Activated CD4-positive, alpha-beta T cell treated with anti-CD3 and anti-CD28 coated beads for 48 hours (primary cell): ENCODE measurements around the gene PPP1R36.
"Not testable (repeated sequence)": the region's sequence is repeated elsewhere in the genome, so short reads cannot be mapped to it uniquely, and the experiment has no call there.

Source experiments
- DNase-seq: peaks from one replicate; pipeline ENCODE4 v3.0.0-alpha.2; 2020

PPP1R36 gene, protein sequence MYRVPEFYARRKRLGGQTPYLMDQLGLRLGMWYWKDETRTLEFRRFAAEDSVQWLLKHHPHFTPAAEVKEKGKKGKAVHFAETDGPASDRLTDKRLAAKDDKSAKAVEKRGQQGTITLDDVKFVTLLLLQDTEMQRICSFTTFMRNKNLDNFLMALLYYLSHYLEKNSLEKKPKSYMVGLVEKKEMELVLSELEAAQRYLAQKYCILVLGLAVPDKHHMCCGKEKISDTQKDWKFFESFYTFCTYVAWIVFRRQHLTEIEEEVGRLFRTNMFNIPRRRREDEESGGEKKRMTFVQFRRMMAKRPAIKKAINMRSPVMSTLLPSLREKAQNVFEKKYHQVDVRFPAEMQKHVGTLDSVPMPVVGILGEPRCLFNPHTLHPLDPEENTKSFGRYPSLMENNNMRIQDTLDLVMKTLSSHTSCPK

DNA sequence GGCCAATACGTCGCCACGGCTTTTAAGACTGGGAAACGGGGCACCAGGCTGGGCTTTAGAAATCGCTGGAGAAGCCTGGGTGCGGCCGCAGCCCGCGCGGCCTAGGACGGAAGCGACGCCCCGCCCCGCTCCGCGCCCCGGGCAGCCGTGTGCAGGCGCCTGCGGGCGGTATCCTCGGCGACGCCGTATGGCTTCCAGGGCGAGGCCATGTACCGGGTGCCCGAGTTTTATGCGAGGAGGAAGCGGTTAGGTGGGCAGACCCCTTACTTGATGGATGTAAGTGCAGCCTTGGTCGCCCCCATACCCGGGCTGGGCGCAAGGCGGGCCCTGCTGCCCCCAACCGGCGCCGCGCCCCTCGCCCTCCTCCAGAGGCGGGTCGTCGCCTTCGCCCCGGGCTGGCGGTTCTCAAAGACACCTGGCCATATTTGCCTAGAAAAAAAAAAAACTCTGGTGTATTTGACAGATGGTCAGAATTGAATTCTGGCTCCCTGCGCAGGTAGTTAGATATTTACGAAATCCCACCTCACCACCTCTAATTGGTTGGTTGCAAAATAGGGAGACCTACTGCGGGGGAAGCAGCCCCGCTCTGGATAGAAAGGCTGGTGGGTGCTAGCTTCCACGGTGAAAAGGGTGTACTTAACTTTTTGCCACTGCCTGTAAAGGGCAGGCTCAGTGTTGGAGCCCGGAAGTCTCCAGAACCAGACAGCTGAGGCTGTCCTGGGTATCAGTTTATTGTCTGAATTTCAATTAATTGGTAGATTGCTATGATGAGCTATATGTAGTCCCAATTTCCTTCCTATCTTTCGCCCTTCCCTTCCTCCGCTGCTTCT, at the start of gene PPP1R36:
TSS of gene PPP1R36 (plus strand) at position 171 of the 830 bp plus-strand sequence. CDS start at position 208, 37 bp downstream.
- DNase-seq, result peak; percentile 57

DNA sequence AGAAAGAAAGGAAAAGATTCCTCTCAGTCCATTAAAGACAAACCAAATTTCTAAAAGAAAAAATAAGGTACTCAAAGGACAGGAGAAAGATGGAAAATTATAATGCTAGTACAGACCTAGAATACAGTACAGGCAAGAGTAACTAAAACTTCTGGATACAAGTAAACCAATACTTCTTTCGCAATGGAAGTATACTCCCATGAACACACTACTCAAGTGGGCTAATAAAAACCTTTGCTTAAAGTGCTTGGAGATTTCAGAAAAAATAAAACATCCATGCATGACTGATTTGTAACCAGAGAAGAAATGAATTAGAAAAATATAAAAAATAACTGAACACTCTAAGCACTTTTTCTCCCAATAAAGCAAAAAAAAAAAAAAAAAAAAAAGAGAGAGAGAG, 49.7 kb upstream of the PPP1R36 start:
- DNase-seq, result no peak

DNA sequence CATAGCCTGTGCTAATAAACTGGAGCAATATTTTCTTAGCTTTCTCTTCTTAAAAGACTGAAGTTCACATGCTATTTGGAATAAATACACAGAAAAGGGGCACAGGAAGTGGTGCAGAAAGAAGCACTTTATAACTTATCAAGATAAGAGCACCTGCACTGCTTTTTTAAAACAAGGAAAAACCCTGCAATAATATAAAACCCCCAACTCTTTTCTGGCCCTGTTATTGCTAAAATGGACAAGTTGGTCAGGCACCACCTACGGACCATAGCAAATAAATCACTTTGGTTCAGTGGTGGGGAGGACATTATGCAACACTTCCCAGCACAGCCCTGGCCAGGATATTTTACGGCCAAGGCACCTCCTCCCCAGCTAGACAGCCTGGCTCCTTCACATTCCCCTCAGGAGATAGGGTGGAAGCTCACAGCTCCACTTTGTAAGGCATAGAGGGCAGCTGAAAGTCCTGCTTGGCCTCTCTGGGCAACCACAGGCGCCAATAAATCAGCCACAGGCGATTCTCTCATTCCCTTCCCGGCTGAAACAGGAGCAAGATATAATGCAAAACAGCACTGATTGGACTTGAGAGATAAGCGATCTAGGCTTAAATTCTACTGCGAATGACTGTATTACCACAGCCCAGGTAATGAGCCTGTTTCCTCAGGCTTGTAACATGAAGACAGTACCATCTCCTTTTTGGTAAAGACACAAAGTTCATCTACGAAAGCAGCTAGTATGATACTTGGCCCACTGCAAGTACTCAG, 48.2 kb upstream of the PPP1R36 start:
- peak; percentile 8 for DNase-seq

DNA sequence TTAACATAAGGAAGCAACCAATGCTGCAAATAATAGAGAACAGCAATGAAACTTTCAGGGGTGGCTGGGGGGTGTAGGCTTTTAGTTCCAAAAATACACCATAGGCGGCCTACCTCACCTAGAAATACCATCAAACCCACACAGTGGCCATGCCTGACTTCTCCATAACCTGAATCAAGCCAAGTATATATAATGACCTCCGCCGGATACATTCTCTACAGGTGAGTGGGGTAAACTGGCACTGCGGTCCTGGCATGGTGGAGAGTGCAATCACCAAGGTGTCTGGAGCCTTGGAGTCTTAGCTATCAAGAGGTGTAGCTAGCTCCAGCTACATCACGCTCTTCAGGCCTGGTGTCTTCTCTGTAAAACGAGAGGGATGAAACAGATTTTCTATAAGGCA, 47.3 kb upstream of the PPP1R36 start:
- DNase-seq, result peak; percentile 17

DNA sequence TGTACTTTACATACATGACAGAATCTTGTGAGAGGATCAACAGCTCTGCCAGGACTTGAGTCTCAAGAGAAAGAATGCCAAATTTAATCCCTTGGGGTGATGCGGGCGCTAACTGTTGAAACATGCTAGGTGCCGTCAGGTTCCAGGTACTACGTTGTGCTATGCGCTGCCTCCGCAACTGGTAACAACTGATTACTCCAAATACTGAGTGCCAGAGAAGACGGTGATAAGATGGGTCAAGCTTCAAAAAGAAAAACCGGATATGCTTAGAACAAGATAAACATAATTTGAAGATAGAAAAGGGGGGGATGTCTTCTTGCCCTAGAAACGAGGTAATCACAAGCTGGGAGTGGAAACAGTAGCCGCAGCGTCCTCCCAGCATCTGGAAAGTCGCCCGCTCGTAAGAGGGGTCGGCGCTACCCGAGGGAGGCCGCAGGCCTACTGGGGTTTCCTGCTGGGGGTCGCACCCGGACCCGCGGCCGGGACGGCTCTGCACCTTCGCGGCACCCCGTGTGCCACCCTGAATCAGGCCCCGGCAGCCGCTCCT, 46.8 kb upstream of the PPP1R36 start:
- DNase-seq, result peak; percentile 23

DNA sequence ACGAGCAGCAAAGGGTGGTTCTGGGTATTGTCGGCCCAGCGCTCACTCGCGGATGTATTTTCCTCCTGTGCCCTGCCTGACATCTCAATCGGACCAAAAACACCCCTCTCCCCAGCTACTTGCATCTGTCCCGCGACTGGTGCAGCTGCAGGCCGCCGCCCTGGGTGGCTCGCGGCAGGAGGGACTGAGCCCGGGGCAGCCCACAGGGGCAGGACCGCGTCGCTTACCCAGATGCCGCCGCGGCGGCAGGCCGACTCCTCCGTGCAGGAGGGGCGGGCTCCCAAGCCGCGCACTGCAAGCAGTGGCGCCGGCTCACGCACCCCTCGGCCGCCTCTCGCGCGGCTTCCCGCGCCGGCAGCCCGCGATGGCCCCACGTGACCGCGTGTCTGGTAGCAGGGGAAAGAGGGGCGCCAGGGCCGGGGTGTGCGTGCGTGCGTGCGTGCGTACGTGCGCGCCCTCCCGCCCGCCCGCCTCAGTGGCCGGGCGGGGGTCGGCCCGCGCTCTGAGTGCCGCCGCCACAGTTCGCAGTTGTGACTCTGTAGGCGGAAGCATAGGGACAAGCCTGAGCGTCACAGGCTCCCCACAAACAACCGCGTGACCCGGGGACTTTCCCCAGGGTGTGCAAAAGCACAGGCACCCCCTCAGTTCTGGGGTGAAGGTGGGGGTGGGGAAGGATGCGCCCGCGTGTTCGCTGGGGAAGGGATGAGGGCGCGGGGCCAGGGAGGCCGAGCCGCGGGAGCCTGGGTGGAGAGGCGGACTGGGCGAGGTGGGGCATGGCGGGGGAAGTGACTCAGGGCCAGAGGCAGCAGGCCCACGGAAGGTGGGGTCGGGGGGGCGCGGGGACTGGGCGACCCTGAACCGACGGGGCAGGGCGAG, 46.1 kb upstream of the PPP1R36 start, which contains the start of gene ZBTB25:
TSS of gene ZBTB25 (minus strand) at position 405 of the 876 bp plus-strand sequence. CDS start 13,305 bp downstream, outside the sequence.
- peak; percentile 94 for DNase-seq

DNA sequence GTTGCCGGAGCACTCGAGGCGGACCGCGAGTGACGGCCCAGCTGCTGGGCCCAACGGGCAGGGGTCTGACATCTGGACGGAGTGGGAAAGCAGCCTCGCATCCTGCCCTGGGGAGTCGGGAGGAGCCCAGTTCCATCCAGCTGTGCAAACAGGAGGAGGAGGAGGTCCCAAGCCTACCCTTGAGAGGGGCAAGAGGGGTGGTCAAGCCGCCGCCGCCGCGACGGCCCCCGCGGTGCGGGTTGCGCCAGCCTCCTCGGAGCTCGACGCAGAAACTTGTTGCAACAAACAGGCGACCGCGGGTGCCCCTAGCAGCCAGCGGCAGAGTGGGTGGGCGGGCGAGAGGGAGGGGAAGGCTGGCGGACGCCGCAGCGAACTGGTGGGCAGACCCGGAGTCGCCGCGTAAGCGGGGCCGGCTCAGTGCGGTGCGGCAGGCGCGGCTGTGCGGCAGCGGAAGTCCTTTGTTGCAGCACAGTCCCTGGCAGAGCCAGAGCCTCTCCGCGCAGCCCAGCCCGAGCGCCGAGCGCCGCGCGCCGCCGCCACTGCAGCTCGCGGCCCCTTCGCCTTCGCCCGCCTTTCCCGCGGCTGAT, 45.4 kb upstream of the PPP1R36 start, which contains the start of gene ZBTB1:
TSS of gene ZBTB1 (plus strand) at position 461 of the 587 bp plus-strand sequence. CDS start 16,735 bp downstream, outside the sequence.
- peak; percentile 90 for DNase-seq

DNA sequence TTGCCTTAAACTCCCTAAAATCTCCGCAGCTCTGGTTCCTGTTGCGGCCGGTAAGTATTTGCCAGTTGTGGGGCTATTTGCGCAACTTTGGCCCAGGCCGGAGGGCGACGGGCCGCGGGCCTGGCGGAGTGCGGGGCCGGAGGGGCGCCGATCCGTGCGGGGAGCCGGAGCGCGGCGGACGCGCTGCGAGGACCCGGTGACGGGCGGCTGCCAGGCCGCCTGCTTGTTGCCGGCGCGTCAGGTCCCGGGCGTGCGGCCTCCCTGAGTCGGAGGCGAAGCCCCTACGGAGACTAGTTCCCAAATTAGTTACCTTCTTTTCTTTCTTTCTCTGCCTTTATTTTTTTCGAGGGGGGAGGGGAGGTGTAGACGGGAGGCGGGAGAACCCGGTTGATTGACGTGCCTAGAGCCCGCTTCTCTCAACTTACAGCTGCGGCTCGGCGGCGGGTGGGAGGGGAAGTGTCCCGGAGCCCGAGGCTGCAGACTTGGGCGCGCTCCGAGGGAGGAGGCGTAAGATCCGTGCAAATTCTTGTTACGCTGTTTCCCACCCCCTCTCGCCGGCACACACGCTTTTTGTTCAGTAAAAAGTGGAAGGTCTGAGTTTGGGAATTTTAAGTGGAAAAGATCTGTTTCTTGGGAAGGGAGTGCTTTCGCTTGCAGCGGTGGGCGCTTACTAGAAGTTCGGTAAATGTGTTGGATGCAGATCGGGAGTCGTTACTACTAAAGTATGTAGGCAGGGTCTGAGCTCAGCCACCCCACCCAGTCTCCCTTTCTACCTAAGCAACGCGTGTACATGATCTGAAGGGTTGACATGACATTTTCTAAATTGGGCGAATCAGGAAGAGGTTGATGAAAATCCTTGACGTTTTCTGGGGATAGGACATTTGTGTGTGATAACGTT, 44.6 kb upstream of the PPP1R36 start:
- peak; percentile 91 for DNase-seq

DNA sequence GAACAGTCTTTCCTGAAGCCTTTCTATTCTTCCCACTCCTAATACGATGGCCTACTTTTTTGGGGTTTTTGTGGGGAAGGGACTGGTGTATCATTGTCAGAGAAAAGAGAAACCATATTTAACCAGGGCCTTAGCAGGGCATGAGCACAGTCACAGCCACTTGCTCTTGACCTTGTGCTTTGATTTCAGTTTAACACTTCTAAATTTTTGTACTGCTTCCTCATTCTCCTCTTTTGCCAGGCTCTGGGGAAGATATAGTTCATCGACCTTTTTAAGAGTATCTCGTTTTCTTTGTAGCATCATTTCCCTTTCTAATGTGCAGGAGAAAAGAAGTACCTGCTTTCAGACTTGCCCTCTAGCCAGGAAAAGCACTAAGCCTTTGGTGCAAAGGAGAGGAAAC, 43.0 kb upstream of the PPP1R36 start:
- DNase-seq, result no peak

DNA sequence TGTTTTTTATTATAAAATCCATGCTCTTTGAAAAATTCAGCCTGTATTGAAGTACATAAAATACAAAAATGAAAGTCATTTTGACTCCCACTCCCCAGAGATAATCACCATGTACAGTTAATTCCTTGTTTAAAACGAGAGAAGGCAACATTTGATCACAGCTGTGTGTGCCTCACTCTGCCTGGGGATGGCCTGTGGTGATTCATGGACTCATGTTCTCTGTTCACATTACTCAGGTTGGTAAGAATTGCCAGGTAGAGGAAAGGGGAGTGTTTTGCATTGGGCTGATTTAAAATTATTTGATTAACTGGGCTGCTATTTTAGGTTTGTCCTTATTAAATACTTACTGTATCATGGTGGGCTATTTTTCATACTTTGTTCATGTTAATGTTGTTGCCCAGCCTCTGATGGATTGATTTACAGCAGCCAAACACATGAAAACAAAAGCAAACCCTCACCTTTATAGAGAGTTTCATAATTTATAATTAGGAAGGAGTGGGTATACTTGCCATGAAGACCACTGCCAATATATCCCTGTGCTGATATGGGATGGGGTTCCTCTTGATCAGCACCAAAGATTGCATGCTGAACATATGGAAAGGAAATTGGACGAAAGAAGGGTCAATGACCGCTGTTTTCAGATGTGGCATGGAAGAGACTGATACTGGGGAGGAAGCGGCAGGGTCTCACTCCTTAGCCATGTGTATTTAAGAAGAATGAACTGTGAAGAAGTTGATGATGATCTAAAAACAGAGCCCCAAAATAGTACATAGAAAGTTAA, 42.2 kb upstream of the PPP1R36 start:
- peak; percentile 64 for DNase-seq

DNA sequence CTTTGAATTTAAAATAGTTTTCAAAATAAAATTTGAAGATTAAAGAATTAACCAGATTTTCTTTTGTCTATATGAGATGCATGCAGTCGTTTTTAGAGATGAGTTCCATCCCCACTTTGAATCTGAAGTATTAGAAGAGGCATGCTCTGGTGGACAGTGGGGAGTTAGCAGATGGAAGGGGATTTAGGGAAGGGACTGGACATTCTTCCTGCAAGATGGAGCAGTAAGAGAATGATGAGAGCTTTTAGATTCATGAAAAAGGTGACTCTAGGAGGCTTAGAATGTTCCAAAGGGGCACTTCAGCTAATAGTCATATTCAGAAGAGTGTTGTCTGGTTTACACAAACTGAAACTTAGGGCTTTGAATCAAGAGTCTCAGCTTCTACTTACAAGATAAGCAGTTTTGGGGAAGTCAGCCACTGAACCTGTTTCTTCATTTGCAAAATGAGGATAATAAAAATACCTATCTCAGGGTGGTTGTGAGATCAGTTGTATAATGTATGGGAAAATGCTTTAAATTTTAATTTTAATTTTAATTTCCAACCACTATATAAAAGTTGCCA, 41.5 kb upstream of the PPP1R36 start:
- DNase-seq, result no peak

DNA sequence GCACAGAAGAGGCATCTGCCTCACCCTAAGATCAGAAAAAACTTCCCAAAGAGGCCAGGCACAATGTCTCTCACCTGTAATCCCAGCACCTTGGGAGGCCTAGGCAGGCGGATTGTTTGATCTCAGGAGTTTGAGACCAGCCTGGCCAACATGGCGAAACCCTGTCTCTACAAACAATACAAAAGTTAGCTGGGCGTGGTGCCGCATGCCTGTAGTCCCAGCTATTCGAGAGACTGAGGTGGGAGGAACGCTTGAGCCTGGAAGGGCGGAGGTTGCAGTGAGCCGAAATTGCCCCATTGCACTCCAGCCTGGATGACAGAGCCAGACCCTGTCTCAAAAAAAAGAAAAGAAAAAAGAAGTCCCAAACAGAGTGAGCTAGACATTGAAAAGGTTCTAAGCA, 40.7 kb upstream of the PPP1R36 start:
- DNase-seq, result no peak

DNA sequence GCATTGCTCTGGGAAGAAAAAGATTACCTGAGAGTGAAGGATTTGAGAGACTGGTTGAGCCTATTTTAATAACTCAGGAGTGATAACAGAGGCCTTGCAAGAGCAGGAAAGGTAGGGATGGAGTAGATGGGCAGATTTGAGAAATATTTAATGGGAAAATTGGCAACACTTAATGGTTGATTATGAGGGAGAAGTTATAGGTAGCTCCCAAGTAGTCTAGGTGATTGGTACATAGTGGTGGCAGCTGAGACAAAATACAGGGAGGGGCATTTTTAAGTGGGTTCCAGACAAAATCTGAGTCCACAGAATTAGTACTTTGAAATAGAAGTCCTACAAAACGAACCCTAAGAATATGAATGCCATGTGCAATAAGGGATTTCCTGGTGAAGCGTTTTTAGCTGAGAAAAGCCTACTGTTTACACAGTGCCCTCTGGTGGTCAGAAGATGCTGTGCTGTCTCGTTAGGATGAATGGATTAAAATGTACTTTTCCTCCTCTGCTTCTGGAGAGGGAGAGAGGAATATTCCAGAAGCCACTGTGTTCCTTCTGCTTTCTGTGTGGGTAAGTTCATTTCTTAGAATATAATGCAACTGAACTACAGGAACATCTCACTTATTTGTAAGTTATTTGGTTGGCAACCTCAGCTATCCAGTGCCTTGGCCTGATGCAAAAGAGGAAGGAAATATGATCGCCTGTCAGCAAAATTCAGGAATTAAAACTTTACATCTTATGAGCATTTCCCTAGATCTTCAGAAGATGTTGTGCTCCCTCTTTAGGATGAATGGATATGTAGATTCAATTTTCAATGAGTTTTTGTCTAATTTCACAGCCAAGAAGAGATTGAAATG, 38.7 kb upstream of the PPP1R36 start:
- DNase-seq, result peak; percentile 73

DNA sequence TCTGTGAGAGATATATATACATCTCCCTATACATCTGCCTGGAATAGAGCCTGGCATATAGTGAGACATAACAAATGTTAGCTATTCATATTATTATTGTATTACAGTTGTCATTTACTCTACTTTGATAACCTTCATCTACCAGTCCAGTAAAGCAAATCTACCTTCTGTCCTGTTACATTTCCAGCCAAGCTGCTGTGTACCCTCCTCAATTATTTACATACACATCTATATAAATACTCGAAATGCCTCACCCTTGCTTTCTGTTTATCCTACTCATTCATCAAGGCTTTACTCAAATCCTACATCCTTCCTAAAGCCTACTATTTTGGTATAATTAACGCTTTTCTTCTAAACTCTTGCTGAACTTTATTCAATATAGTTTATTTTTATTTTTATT, 36.5 kb upstream of the PPP1R36 start:
- DNase-seq, result no peak

DNA sequence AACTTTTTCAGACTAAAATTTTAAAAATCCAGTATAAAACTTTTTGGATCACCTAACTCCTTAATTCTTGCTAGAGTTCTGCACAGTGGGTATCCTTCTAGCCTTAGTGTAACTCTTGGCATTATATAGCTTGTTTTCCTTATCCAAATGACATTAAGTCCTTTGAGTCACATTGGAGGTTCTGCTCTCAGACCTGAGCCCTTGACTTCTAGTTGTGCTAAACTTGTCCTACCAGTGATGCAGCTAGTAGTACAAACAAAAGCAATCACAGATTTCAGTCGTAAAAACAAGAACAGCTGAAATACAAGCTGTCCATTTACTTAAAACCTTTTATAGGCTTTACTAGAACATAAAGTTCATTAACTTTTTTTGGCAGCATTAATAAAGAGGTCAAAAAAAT, 34.7 kb upstream of the PPP1R36 start:
- no peak for DNase-seq

DNA sequence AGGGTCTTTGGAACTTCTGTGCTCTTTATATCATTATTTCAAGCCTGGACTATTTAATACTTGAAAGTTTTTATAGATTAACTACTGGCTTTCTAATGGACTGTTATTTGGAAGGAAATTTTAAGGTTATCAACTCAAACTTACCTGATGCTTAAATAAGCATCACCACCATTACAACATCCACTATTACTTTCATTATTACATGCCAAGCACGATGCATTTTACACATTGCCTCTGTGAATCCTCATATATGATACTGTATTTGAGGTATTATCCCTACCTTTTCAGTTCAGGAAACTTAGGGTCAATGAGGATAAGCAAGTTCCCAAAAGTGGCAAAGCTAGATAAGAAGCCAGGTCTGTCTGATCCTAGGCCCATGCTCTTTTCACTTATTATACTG, 32.8 kb upstream of the PPP1R36 start:
- no peak for DNase-seq

DNA sequence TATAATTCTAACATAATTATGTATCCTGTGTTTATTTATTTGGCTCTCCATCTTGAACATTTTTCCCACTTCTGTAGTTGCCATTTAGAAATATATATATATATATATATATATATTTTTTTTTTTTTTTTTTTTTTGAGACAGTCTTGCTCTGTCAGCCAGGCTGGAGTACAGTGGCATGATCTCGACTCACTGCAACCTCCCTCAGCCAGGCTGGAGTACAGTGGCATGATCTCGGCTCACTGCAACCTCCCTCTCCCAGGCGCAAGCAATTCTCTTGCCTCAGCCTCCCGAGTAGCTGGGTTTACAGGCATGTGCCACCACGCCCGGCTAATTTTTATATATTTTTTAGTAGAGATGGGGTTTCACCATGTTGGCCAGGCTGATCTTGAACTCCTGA, 32.1 kb upstream of the PPP1R36 start:
- not testable (repeated sequence) for DNase-seq

DNA sequence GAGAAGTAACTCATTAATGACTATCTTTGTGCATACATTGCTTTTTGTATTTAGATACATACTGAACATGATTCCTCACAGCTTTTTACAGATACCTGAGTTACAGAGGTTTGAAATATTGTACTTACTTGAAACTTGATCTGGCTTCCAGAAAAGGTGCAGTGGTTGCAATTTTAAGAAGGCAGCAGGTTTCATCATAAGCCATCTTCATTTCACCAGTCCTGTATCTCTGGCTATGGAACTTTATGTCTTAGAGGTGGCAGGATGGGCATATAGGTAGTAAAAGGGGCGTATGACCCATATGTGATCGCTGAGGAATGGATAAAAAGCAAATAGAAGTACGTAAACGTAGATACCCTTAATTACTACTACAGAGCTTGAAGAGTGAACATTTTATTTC, 31.5 kb upstream of the PPP1R36 start:
- DNase-seq, result no peak
